Cardiac muscle cell (in vitro differentiated cells and primary cell): ENCODE results near the gene IRF5. TPM values are rescaled to one million over a fixed set of nuclear protein-coding genes. Genes with fewer than 3 reads are reported as not detected.

Experiments used
- DNase-seq, 2 donors: peaks; one replicate each; pipeline versions ENCODE4 v3.0.0 to v3.0.0-alpha.2; 2010 to 2017; ENCODE audit warnings: low read depth in 1 of 2, low spot score in 1 of 2
- H3K27ac ChIP-seq: fragments of 200-600 bp; sonication (generic); 2 replicates; pipeline ENCODE4 v1.5.1; 2016
- H3K27me3 ChIP-seq: fragments of 200-600 bp; sonication (generic); 2 replicates; pipeline ENCODE4 v1.6.0; 2016; ENCODE audit warnings: control low read depth
- H3K36me3 ChIP-seq: fragments of 200-600 bp; sonication (generic); 2 replicates; pipeline ENCODE4 v1.5.1; 2016; ENCODE audit warnings: control low read depth
- H3K4me1 ChIP-seq: fragments of 200-600 bp; sonication (generic); 2 replicates; pipeline ENCODE4 v1.8.1; 2017; ENCODE audit warnings: low read depth, mild to moderate bottlenecking, mixed run types
- H3K4me3 ChIP-seq: fragments of 200-600 bp; sonication (generic); 2 replicates; pipeline ENCODE4 v1.5.1; 2016; ENCODE audit warnings: mild to moderate bottlenecking
- H3K9me3 ChIP-seq: fragments of 200-600 bp; sonication (generic); 2 replicates; pipeline ENCODE4 v1.5.1; 2017; ENCODE audit warnings: low read depth, mild to moderate bottlenecking, control low read depth
- CTCF ChIP-seq: IDR thresholded peaks from 2 replicates; pipeline ENCODE4 v1.5.1; 2012; ENCODE audit warnings: low read depth, mild to moderate bottlenecking, low read length
- polyA plus RNA-seq: library from polyadenylated mRNA; unstranded; fragments of >200 nt; fragmentation: Nextera tagmentation; extraction: Ambion mirVana; gene quantifications from 2 replicates; pipeline ENCODE4 v1.2.1, GENCODE V29; 2016
- total RNA-seq: library from RNA; depleted of rRNA; stranded (reverse); fragments of >200 nt; gene quantifications from 2 replicates; pipeline ENCODE4 v1.2.3, GENCODE V29; 2016

Gene IRF5
- total and polyA plus RNA-seq, 2 experiments from 2014 or later = not detected

GRCh38 chr7:128948312-128948973 is 10.7 kb downstream of the IRF5 start:
- TF ChIP-seq CTCF = no peak
- peak in 1 of 2 donors; percentile 39 for DNase-seq
- Histone ChIP-seq H3K4me3 (no peak overlapping the region), H3K27me3 (peaks cover 3% of the 10 kb centered on the region), H3K36me3 (no peaks in the 10 kb centered on the region), H3K4me1 (no peaks in the 10 kb centered on the region), H3K9me3 (no peaks in the 10 kb centered on the region), H3K27ac (no peak overlapping the region)

GRCh38 chr7:128948976-128949760 is 11.4 kb downstream of the IRF5 start:
- no peak for TF ChIP-seq CTCF
- no peak overlapping the region for H3K4me3 ChIP-seq
- no peaks in the 10 kb centered on the region for H3K9me3 ChIP-seq
- DNase-seq = peak in 1 of 2 donors; percentile 53
- no peaks in the 10 kb centered on the region for H3K4me1 ChIP-seq
- H3K36me3 ChIP-seq = no peaks in the 10 kb centered on the region
- H3K27ac ChIP-seq = no peak overlapping the region
- no peaks in the 10 kb centered on the region for H3K27me3 ChIP-seq

- Histone ChIP-seq H3K9me3 (no peaks in the 10 kb centered on the region), H3K27ac (peak overlapping the region; percentile 23), H3K36me3 (peaks cover 13% of the 10 kb centered on the region), H3K27me3 (no peaks in the 10 kb centered on the region), H3K4me1 (no peaks in the 10 kb centered on the region), H3K4me3 (no peak overlapping the region)
- no peak for TF ChIP-seq CTCF
- DNase-seq = no peak
These were observed 13.6 kb downstream of the IRF5 start for GRCh38 chr7:128951296-128951695.

GRCh38 chr7:128954150-128954549 is 16.4 kb downstream of the IRF5 start:
- H3K27me3 ChIP-seq = no peaks in the 10 kb centered on the region
- no peak for DNase-seq
- no peak for TF ChIP-seq CTCF
- no peaks in the 10 kb centered on the region for H3K9me3 ChIP-seq
- H3K4me3 ChIP-seq = no peak overlapping the region
- H3K27ac ChIP-seq = no peak overlapping the region
- peaks cover 35% of the 10 kb centered on the region for H3K36me3 ChIP-seq
- H3K4me1 ChIP-seq = no peaks in the 10 kb centered on the region

GRCh38 chr7:128954830-128955802 is 17.4 kb downstream of the IRF5 start:
- Histone ChIP-seq H3K36me3 (peaks cover 45% of the 10 kb centered on the region), H3K4me3 (no peak overlapping the region), H3K27me3 (no peaks in the 10 kb centered on the region), H3K27ac (no peak overlapping the region), H3K4me1 (no peaks in the 10 kb centered on the region), H3K9me3 (no peaks in the 10 kb centered on the region)
- peak in 1 of 2 donors; percentile 72 for DNase-seq
- TF ChIP-seq CTCF = no peak
